Measurements from ENCODE around the gene RPTOR. TPM values are rescaled to one million over a fixed set of nuclear protein-coding genes. Genes with fewer than 3 reads are reported as not detected.

RPTOR gene
- polyA plus RNA-seq, 1 donor from 2014 or later, result 8.0 TPM

DNA sequence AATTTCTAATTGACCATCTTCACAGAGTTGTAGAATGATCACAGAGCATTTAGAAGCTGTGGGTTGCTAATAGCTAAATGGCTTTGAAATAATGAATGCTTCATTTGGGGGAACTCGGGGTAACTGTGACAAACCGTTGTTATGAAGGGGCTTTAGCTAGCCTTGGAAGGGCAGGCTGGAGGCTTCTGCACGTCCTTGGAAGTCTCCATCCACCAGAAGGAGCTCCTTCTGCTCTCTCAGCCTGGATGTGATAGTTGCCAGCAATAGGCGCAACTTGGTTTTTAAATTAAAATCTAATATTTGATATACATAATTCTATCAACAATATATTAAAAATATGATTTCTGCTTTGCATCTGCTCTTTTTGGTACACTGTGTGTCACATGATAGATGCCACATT lies 200.5 kb downstream of the RPTOR start:
- no peaks in the 10 kb centered on the region for H3K9me2 ChIP-seq (ENCODE audit: insufficient read depth, low read length)
- H4K20me1 ChIP-seq (ENCODE audit: insufficient read depth), result no peaks in the 10 kb centered on the region
- H3K4me2 ChIP-seq (ENCODE audit: low read length), result no peak overlapping the region
- H3K27me3 ChIP-seq (ENCODE audit: insufficient read depth, low read depth, low read length), result no peaks in the 10 kb centered on the region
- no peak overlapping the region for H3K27ac ChIP-seq (ENCODE audit: low read length)
- no peaks in the 10 kb centered on the region for H3K79me2 ChIP-seq (replicated peaks; ENCODE audit: insufficient read depth, low read length)
- H2AFZ ChIP-seq (ENCODE audit: low read depth, low read length), result no peak overlapping the region
- H3K9me3 ChIP-seq (ENCODE audit: low read length), result no peaks in the 10 kb centered on the region
- H3K9ac ChIP-seq (ENCODE audit: low read length), result no peak overlapping the region
- H3F3A ChIP-seq (ENCODE audit: insufficient read depth, low read length, poor library complexity, severe bottlenecking), result no peaks in the 10 kb centered on the region
- H3K4me3 ChIP-seq (ENCODE audit: low read length), result no peak overlapping the region
- no peak for TF ChIP-seq SMC3 (conservative IDR thresholded peaks at IDR 0.05; ENCODE audit: poor library complexity)
- TF ChIP-seq TAF1 (IDR thresholded peaks at IDR 0.05; ENCODE audit: low read depth), result no peak
- no peak for TF ChIP-seq EZH2 (IDR thresholded peaks at IDR 0.05; ENCODE audit: borderline replicate concordance, insufficient read depth, low read length, poor library complexity, severe bottlenecking)
- no peak for TF ChIP-seq POLR2AphosphoS5 (IDR thresholded peaks at IDR 0.05)
- TF ChIP-seq MXI1 (conservative IDR thresholded peaks at IDR 0.05; ENCODE audit: poor library complexity, severe bottlenecking), result no peak
- TF ChIP-seq EP300 (conservative IDR thresholded peaks at IDR 0.05; ENCODE audit: poor library complexity, severe bottlenecking), result no peak
- TF ChIP-seq, protein P1, sequence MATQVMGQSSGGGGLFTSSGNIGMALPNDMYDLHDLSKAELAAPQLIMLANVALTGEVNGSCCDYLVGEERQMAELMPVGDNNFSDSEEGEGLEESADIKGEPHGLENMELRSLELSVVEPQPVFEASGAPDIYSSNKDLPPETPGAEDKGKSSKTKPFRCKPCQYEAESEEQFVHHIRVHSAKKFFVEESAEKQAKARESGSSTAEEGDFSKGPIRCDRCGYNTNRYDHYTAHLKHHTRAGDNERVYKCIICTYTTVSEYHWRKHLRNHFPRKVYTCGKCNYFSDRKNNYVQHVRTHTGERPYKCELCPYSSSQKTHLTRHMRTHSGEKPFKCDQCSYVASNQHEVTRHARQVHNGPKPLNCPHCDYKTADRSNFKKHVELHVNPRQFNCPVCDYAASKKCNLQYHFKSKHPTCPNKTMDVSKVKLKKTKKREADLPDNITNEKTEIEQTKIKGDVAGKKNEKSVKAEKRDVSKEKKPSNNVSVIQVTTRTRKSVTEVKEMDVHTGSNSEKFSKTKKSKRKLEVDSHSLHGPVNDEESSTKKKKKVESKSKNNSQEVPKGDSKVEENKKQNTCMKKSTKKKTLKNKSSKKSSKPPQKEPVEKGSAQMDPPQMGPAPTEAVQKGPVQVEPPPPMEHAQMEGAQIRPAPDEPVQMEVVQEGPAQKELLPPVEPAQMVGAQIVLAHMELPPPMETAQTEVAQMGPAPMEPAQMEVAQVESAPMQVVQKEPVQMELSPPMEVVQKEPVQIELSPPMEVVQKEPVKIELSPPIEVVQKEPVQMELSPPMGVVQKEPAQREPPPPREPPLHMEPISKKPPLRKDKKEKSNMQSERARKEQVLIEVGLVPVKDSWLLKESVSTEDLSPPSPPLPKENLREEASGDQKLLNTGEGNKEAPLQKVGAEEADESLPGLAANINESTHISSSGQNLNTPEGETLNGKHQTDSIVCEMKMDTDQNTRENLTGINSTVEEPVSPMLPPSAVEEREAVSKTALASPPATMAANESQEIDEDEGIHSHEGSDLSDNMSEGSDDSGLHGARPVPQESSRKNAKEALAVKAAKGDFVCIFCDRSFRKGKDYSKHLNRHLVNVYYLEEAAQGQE (IDR thresholded peaks at IDR 0.05; ENCODE audit: borderline replicate concordance), result no peak
- TF ChIP-seq, protein P2, sequence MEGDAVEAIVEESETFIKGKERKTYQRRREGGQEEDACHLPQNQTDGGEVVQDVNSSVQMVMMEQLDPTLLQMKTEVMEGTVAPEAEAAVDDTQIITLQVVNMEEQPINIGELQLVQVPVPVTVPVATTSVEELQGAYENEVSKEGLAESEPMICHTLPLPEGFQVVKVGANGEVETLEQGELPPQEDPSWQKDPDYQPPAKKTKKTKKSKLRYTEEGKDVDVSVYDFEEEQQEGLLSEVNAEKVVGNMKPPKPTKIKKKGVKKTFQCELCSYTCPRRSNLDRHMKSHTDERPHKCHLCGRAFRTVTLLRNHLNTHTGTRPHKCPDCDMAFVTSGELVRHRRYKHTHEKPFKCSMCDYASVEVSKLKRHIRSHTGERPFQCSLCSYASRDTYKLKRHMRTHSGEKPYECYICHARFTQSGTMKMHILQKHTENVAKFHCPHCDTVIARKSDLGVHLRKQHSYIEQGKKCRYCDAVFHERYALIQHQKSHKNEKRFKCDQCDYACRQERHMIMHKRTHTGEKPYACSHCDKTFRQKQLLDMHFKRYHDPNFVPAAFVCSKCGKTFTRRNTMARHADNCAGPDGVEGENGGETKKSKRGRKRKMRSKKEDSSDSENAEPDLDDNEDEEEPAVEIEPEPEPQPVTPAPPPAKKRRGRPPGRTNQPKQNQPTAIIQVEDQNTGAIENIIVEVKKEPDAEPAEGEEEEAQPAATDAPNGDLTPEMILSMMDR (IDR thresholded peaks at IDR 0.05; ENCODE audit: poor library complexity, severe bottlenecking), result no peak
- no peak for TF ChIP-seq RAD21 (conservative IDR thresholded peaks at IDR 0.05)
- no peaks in the 10 kb centered on the region for H3K36me3 ChIP-seq (ENCODE audit: insufficient read depth, low read length)

DNA sequence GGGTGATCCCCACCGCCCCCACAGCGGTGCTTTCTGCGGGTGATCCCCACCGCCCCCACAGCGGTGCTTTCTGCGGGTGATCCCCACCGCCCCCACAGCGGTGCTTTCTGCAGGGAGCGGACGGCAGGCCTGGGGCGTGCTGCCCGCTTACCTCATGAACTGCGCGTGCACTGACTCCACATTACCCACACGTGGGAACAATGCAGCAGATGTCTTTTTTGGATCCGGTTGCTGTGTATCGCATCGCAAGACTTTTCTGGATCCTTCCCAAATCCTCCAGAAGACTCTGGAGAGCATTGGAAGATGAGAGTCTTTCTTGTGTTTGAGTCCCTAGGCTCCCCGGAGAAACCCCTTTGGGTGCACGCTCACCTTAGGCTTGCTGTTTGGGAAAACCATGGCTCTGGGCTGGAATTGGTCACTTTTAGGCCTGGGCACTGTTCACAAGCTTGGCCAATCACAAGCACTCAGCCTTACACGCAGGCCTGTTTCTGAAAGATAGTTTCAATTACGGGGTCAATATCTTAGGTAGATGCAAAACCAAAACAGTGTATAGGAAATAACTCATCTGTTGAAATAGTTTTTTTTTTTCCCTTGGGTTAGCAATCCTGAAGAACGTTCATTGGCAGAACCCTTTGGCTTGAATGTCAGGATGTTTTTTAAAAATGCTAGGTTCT lies 201.8 kb downstream of the RPTOR start:
- no peak overlapping the region for H3K27ac ChIP-seq (ENCODE audit: low read length)
- no peak overlapping the region for H3K9ac ChIP-seq (ENCODE audit: low read length)
- no peaks in the 10 kb centered on the region for H3F3A ChIP-seq (ENCODE audit: insufficient read depth, low read length, poor library complexity, severe bottlenecking)
- H3K4me2 ChIP-seq (ENCODE audit: low read length), result no peak overlapping the region
- TF ChIP-seq RAD21 (conservative IDR thresholded peaks at IDR 0.05) (no peak), SMC3 (conservative IDR thresholded peaks at IDR 0.05; ENCODE audit: poor library complexity) (no peak), MXI1 (conservative IDR thresholded peaks at IDR 0.05; ENCODE audit: poor library complexity, severe bottlenecking) (no peak), POLR2AphosphoS5 (IDR thresholded peaks at IDR 0.05) (no peak), TAF1 (IDR thresholded peaks at IDR 0.05; ENCODE audit: low read depth) (no peak), EZH2 (IDR thresholded peaks at IDR 0.05; ENCODE audit: borderline replicate concordance, insufficient read depth, low read length, poor library complexity, severe bottlenecking) (no peak), EP300 (conservative IDR thresholded peaks at IDR 0.05; ENCODE audit: poor library complexity, severe bottlenecking) (no peak)
- TF ChIP-seq, protein P2 (IDR thresholded peaks at IDR 0.05; ENCODE audit: poor library complexity, severe bottlenecking), result no peak
- TF ChIP-seq, protein P1 (IDR thresholded peaks at IDR 0.05; ENCODE audit: borderline replicate concordance), result no peak
- H3K36me3 ChIP-seq (ENCODE audit: insufficient read depth, low read length), result no peaks in the 10 kb centered on the region
- no peaks in the 10 kb centered on the region for H3K27me3 ChIP-seq (ENCODE audit: insufficient read depth, low read depth, low read length)
- H2AFZ ChIP-seq (ENCODE audit: low read depth, low read length), result no peak overlapping the region
- no peak overlapping the region for H3K4me3 ChIP-seq (ENCODE audit: low read length)
- no peaks in the 10 kb centered on the region for H3K79me2 ChIP-seq (replicated peaks; ENCODE audit: insufficient read depth, low read length)
- no peaks in the 10 kb centered on the region for H3K9me3 ChIP-seq (ENCODE audit: low read length)
- no peaks in the 10 kb centered on the region for H3K9me2 ChIP-seq (ENCODE audit: insufficient read depth, low read length)
- no peaks in the 10 kb centered on the region for H4K20me1 ChIP-seq (ENCODE audit: insufficient read depth)
